Breast epithelium (tissue), 3 donors: ENCODE results near the gene GPR6.

Source experiments
- CTCF ChIP-seq, 3 donors: fragments of 450-650 bp; IDR thresholded peaks; one replicate each; pipeline ENCODE4 v1.5.1; 2016 to 2017; ENCODE audit warnings: antibody characterized with exemption in 3 of 3, mild to moderate bottlenecking in 3 of 3, moderate library complexity in 3 of 3
- POLR2A ChIP-seq: fragments of 450-650 bp; IDR thresholded peaks from one replicate; pipeline ENCODE4 v1.6.1; 2016; ENCODE audit warnings: antibody characterized with exemption, mild to moderate bottlenecking, moderate library complexity
- POLR2AphosphoS5 ChIP-seq, 3 donors: sonication (generic); formaldehyde crosslinking; IDR thresholded peaks; one replicate each; pipeline ENCODE4 v1.6.1; 2017; ENCODE audit warnings: antibody characterized with exemption in 3 of 3

DNA sequence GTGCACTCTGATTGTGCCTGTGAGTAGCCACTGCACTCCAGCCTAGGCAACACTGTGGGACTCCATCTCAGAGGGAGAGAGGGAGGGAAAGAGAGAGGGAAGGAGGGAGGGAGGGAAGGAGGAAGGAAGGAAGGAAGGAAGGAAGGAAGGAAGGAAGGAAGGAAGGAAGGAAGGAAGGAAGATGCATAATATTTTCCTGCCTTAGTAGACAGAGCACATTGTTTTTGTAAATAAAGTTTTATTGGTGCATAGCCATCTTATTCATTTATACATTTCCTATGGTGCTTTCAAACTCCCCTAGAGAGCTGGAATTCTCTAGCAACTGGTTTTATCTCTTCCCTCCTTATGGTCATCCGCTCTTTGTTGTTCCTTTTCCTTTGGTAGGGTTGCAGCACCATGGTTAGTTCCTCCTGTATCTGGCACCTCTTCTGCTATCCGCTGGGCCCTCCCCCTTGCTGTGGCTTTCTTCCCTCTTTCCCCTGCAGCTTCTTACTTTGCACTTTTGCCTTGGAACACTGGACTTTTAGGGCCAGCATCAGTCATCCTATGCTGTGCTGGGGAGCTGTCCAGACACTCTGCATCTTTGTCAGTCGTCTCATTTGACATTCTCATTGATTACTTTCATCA lies 20.2 kb downstream of the GPR6 start:
- no peak for TF ChIP-seq POLR2A
- no peak for TF ChIP-seq CTCF (IDR thresholded peaks at IDR 0.05)
- no peak for TF ChIP-seq POLR2AphosphoS5 (IDR thresholded peaks at IDR 0.05)
